Natural killer cell (primary cell): ENCODE results near the gene RTN4R. TPM values are rescaled to one million over a fixed set of nuclear protein-coding genes. Genes with fewer than 3 reads are reported as not detected.

Experiments used
- ATAC-seq, 3 donors: fragments of 150-1000 bp in 2 of 3; fragments of 200-7000 bp in 1 of 3; cut with Tn5 transposase; 1 replicate in 1 of 3; 2 replicates in 2 of 3; pipeline ENCODE4 v1.10.0; 2021; ENCODE audit warnings: mild to moderate bottlenecking in 2 of 3, moderate library complexity in 2 of 3
- DNase-seq, 2 donors: peaks; one replicate each; pipeline versions ENCODE4 v3.0.0 to v3.0.0-alpha.2; 2013 to 2021; ENCODE audit warnings: mixed read lengths in 1 of 2
- H3K27ac ChIP-seq: one replicate; pipeline ENCODE4 v1.5.1; 2013; ENCODE audit warnings: mild to moderate bottlenecking, low read length
- H3K27me3 ChIP-seq: one replicate; pipeline ENCODE4 v1.6.1; 2013; ENCODE audit warnings: low read length; ENCODE audit not compliant: control insufficient read depth, insufficient read depth
- H3K36me3 ChIP-seq: one replicate; pipeline ENCODE4 v1.6.1; 2013; ENCODE audit warnings: low read length; ENCODE audit not compliant: control insufficient read depth, insufficient read depth
- H3K4me1 ChIP-seq: one replicate; pipeline ENCODE4 v1.6.1; 2013; ENCODE audit warnings: low read length; ENCODE audit not compliant: control insufficient read depth, insufficient read depth
- H3K4me3 ChIP-seq: one replicate; pipeline ENCODE4 v1.5.1; 2013; ENCODE audit warnings: low read length
- H3K9me3 ChIP-seq: one replicate; pipeline ENCODE4 v1.6.1; 2013; ENCODE audit warnings: low read length; ENCODE audit not compliant: control insufficient read depth, insufficient read depth
- H3K27ac Mint-ChIP-seq, 2 donors: one replicate each; pipeline ENCODE4 v1.8.0; 2022; ENCODE audit warnings: mild to moderate bottlenecking in 2 of 2, mixed read lengths in 2 of 2, moderate library complexity in 1 of 2
- H3K27me3 Mint-ChIP-seq, 2 donors: one replicate each; pipeline ENCODE4 v1.8.0; 2022; ENCODE audit warnings: low read depth in 2 of 2, mixed read lengths in 2 of 2
- H3K36me3 Mint-ChIP-seq: one replicate; pipeline ENCODE4 v1.8.0; 2022; ENCODE audit warnings: mixed read lengths
- H3K4me1 Mint-ChIP-seq, 2 donors: one replicate each; pipeline ENCODE4 v1.8.0; 2022; ENCODE audit warnings: mixed read lengths in 2 of 2
- H3K4me3 Mint-ChIP-seq: one replicate; pipeline ENCODE4 v1.8.0; 2022; ENCODE audit warnings: mild to moderate bottlenecking, moderate library complexity, mixed read lengths
- H3K9me3 Mint-ChIP-seq, 2 donors: one replicate each; pipeline ENCODE4 v1.8.0; 2022; ENCODE audit warnings: mixed read lengths in 2 of 2
- CTCF ChIP-seq: fragments of 200-600 bp; IDR thresholded peaks from one replicate; pipeline ENCODE4 v1.8.0; 2022; ENCODE audit warnings: antibody characterized with exemption
- WGBS: methylation state at CpG from one replicate; pipeline ENCODE4 v1.1.7; 2013; ENCODE audit warnings: missing lambda C conversion rate; ENCODE audit not compliant: insufficient coverage; 5-methylcytosine and 5-hydroxymethylcytosine counted together
- intact Hi-C: fragments of 100-400 bp; cut with micrococcal nuclease; formaldehyde crosslinking; loops from one replicate; pipeline ENCODE4 v1.14.2; 2022
- total RNA-seq, 4 donors: library from RNA; stranded (reverse); fragments of 120-200 nt in 1 of 4; gene quantifications; one replicate each; pipeline versions ENCODE4 v1.2.3 to v1.2.4, GENCODE V29; 2013 to 2022

Gene RTN4R
- total RNA-seq, 3 donors from 2014 or later (not counting 1 experiment from before 2014, with no cell fraction given), result 1.2 to 2.9 (median 1.6) TPM

GRCh38 chr22:20207277-20208025 lies 60.7 kb downstream of the RTN4R start:
- no peak for TF ChIP-seq CTCF
- peak overlapping the region; percentile 73 for H3K27ac ChIP-seq
- 89% methylated on average over 11 of the region's 11 CpGs for WGBS

GRCh38 chr22:20206709-20207215 lies 61.4 kb downstream of the RTN4R start:
- H3K4me1 ChIP-seq, result peaks cover 41% of the 10 kb centered on the region
- WGBS, result 38% methylated on average over 9 of the region's 9 CpGs
- H3K36me3 ChIP-seq, result no peaks in the 10 kb centered on the region
- Mint-ChIP-seq H3K9me3 (no peaks in the 10 kb centered on the region), H3K27me3 (no peaks in the 10 kb centered on the region), H3K4me1 (peaks cover 14 to 45% of the 10 kb centered on the region in 2 donors), H3K27ac (peak overlapping the region; percentile 83 to 93), H3K4me3 (peak overlapping the region; percentile 92), H3K36me3 (no peaks in the 10 kb centered on the region)
- H3K27me3 ChIP-seq, result no peaks in the 10 kb centered on the region
- ATAC-seq (peak; percentile 13 to 50 (median 42)), DNase-seq (peak in 1 of 2 donors; percentile 24)
- H3K4me3 ChIP-seq, result peak overlapping the region; percentile 65
- TF ChIP-seq CTCF, result no peak
- intact Hi-C loops, result no loop called here
- no peaks in the 10 kb centered on the region for H3K9me3 ChIP-seq
- H3K27ac ChIP-seq, result peak overlapping the region; percentile 73

More at GRCh38 chr22:20207277-20208025, 60.7 kb downstream of the RTN4R start:
- Mint-ChIP-seq H3K27ac (peak overlapping the region; percentile 83 to 93), H3K4me3 (peak overlapping the region; percentile 92), H3K27me3 (no peaks in the 10 kb centered on the region), H3K9me3 (no peaks in the 10 kb centered on the region), H3K4me1 (peaks cover 17 to 52% of the 10 kb centered on the region in 2 donors), H3K36me3 (no peaks in the 10 kb centered on the region)
- H3K4me1 ChIP-seq, result peaks cover 48% of the 10 kb centered on the region
- no peaks in the 10 kb centered on the region for H3K36me3 ChIP-seq
- ATAC-seq (no peak), DNase-seq (no peak)
- H3K27me3 ChIP-seq, result no peaks in the 10 kb centered on the region
- peak overlapping the region; percentile 65 for H3K4me3 ChIP-seq
- intact Hi-C loops, result no loop called here
- H3K9me3 ChIP-seq, result no peaks in the 10 kb centered on the region

GRCh38 chr22:20205964-20206708 lies 62.0 kb downstream of the RTN4R start:
- Histone ChIP-seq H3K27ac (peak overlapping the region; percentile 73), H3K4me1 (peaks cover 39% of the 10 kb centered on the region), H3K27me3 (no peaks in the 10 kb centered on the region), H3K4me3 (peak overlapping the region; percentile 65), H3K36me3 (no peaks in the 10 kb centered on the region), H3K9me3 (no peaks in the 10 kb centered on the region)
- peak overlapping the region; percentile 92 for H3K4me3 Mint-ChIP-seq
- intact Hi-C loops, result no loop called here
- H3K27ac Mint-ChIP-seq, result peak overlapping the region; percentile 83 to 93
- H3K4me1 Mint-ChIP-seq, result peaks cover 14 to 39% of the 10 kb centered on the region in 2 donors
- no peak for TF ChIP-seq CTCF
- no peaks in the 10 kb centered on the region for H3K9me3 Mint-ChIP-seq
- 8% methylated on average over 9 of the region's 12 CpGs for WGBS
- DNase-seq, result peak; percentile 43 to 83
- no peaks in the 10 kb centered on the region for H3K36me3 Mint-ChIP-seq
- H3K27me3 Mint-ChIP-seq, result no peaks in the 10 kb centered on the region
- ATAC-seq, result peak; percentile 61 to 91 (median 87)
